HTR-8/SVneo (cell line): ENCODE results near the gene IFT25.
"Not testable (repeated sequence)": the region's sequence is repeated elsewhere in the genome, so short reads cannot be mapped to it uniquely, and the experiment has no call there.

Experiments
- DNase-seq: peaks from one replicate; pipeline ENCODE4 v3.0.0; 2011; ENCODE audit warnings: low spot score, mixed read lengths; ENCODE audit not compliant: insufficient read length
- FAIRE-seq: peaks from 2 replicates; lab custom pipeline; 2011; peaks lifted over from hg19 to GRCh38; lab: Jason Lieb, UNC

IFT25 gene

GRCh38 chr1:53892911-53893310, 52.6 kb downstream of the IFT25 start:
- DNase-seq: no peak
- FAIRE-seq: no peak

GRCh38 chr1:53891678-53892077, 53.8 kb downstream of the IFT25 start:
- no peak for DNase-seq
- FAIRE-seq: no peak

- FAIRE-seq: no peak
- DNase-seq: no peak
Measured at GRCh38 chr1:53891018-53891417, 54.5 kb downstream of the IFT25 start.

- DNase-seq (no peak), FAIRE-seq (no peak)
Measured at GRCh38 chr1:53890522-53890941, 55.0 kb downstream of the IFT25 start.

- DNase-seq: peak; percentile 85
- no peak for FAIRE-seq
Measured at GRCh38 chr1:53889304-53890298, 55.9 kb downstream of the IFT25 start, which contains the start of gene YIPF1. TSS of gene YIPF1 (minus strand) at chr1:53889797. CDS start at chr1:53888937, 860 bp downstream.

- no peak for FAIRE-seq
- no peak for DNase-seq
Measured at GRCh38 chr1:53888681-53889080, 56.8 kb downstream of the IFT25 start.

GRCh38 chr1:53883600-53883999, 61.9 kb downstream of the IFT25 start:
- FAIRE-seq, DNase-seq: not testable (repeated sequence)

- not testable (repeated sequence) for FAIRE-seq, DNase-seq
Measured at GRCh38 chr1:53881853-53882252, 63.6 kb downstream of the IFT25 start.

GRCh38 chr1:53878492-53879105, 66.9 kb downstream of the IFT25 start:
- DNase-seq (no peak), FAIRE-seq (no peak)

- FAIRE-seq, DNase-seq: not testable (repeated sequence)
Measured at GRCh38 chr1:53875150-53875549, 70.3 kb downstream of the IFT25 start.

GRCh38 chr1:53871773-53872484, 73.6 kb downstream of the IFT25 start:
- DNase-seq (no peak), FAIRE-seq (no peak)
